CD14-positive monocyte (primary cell): Measurements from ENCODE around the gene SLC30A10. TPM values are rescaled to one million over a fixed set of nuclear protein-coding genes. Genes with fewer than 3 reads are reported as not detected.
"Not testable (repeated sequence)": the region's sequence is repeated elsewhere in the genome, so short reads cannot be mapped to it uniquely, and the experiment has no call there.

ENCODE experiments used
- DNase-seq, 3 donors: peaks; one replicate each; pipeline ENCODE4 v3.0.0-alpha.2; 2011 to 2022
- H2AFZ ChIP-seq: 2 replicates; pipeline ENCODE4 v1.6.0; 2012; ENCODE audit warnings: mild to moderate bottlenecking, low read depth, low read length, inconsistent platforms; ENCODE audit not compliant: insufficient read depth, poor library complexity, severe bottlenecking
- H3K27ac ChIP-seq, 2 donors: 1 replicate in 1 of 2; 2 replicates in 1 of 2; pipeline ENCODE4 v1.5.1; 2012 to 2013; ENCODE audit warnings: low read length in 2 of 2, control low read depth in 1 of 2, inconsistent platforms in 1 of 2, low read depth in 1 of 2, mild to moderate bottlenecking in 1 of 2
- H3K27me3 ChIP-seq, 2 donors: one replicate each; pipeline versions ENCODE4 v1.6.0 to v1.6.1; 2011 to 2013; ENCODE audit warnings: low read length in 2 of 2; ENCODE audit not compliant: control insufficient read depth in 2 of 2, insufficient read depth in 2 of 2
- H3K36me3 ChIP-seq, 2 donors: replicated peaks in 1 of 2; 1 replicate in 1 of 2; 2 replicates in 1 of 2; pipeline versions ENCODE4 v1.5.1 to v1.6.1; 2012 to 2013; ENCODE audit warnings: low read length in 2 of 2, control low read depth in 1 of 2, inconsistent platforms in 1 of 2, mild to moderate bottlenecking in 1 of 2; ENCODE audit not compliant: insufficient read depth in 2 of 2, control insufficient read depth in 1 of 2
- H3K4me1 ChIP-seq, 2 donors: 1 replicate in 1 of 2; 2 replicates in 1 of 2; pipeline versions ENCODE4 v1.5.1 to v1.6.1; 2012 to 2013; ENCODE audit warnings: low read length in 2 of 2, control low read depth in 1 of 2, inconsistent platforms in 1 of 2, mild to moderate bottlenecking in 1 of 2, moderate library complexity in 1 of 2; ENCODE audit not compliant: insufficient read depth in 2 of 2, control insufficient read depth in 1 of 2
- H3K4me2 ChIP-seq: replicated peaks from 2 replicates; pipeline ENCODE3; 2012; ENCODE audit warnings: low read length, moderate library complexity, mild to moderate bottlenecking; ENCODE audit not compliant: poor library complexity, severe bottlenecking; ENCODE audit errors: extremely low read depth
- H3K4me3 ChIP-seq, 3 experiments: fragments of 200-600 bp in 1 of 3; sonication (generic) in 1 of 3; replicated peaks in 1 of 3; 1 replicate in 2 of 3; 2 replicates in 1 of 3; pipeline ENCODE4 v1.5.1; 2011 to 2013; ENCODE audit warnings: low read length in 3 of 3, mild to moderate bottlenecking in 3 of 3, control low read depth in 2 of 3, low read depth in 2 of 3, inconsistent platforms in 1 of 3, moderate library complexity in 1 of 3
- H3K79me2 ChIP-seq: 2 replicates; pipeline ENCODE4 v1.6.0; 2012; ENCODE audit warnings: mild to moderate bottlenecking, control low read depth, inconsistent platforms, low read length, moderate library complexity; ENCODE audit not compliant: insufficient read depth
- H3K9ac ChIP-seq: 2 replicates; pipeline ENCODE4 v1.6.0; 2017; ENCODE audit warnings: low read length, mild to moderate bottlenecking; ENCODE audit not compliant: insufficient read depth, poor library complexity, severe bottlenecking
- H3K9me3 ChIP-seq, 2 donors: replicated peaks in 1 of 2; 1 replicate in 1 of 2; 2 replicates in 1 of 2; pipeline versions ENCODE4 v1.5.1 to v1.6.1; 2012 to 2013; ENCODE audit warnings: low read length in 2 of 2, control low read depth in 1 of 2; ENCODE audit not compliant: control insufficient read depth in 1 of 2, insufficient read depth in 1 of 2
- H4K20me1 ChIP-seq: 2 replicates; pipeline ENCODE4 v1.6.0; 2012; ENCODE audit warnings: mild to moderate bottlenecking, low read length, control low read depth, moderate library complexity; ENCODE audit not compliant: insufficient read depth
- H3K27ac Mint-ChIP-seq, 7 donors: one replicate each; pipeline ENCODE4 v1.8.0; 2020; ENCODE audit warnings: mild to moderate bottlenecking in 7 of 7, mixed read lengths in 7 of 7, moderate library complexity in 6 of 7, inconsistent platforms in 2 of 7
- H3K27me3 Mint-ChIP-seq, 3 donors: one replicate each; pipeline ENCODE4 v1.8.0; 2021 to 2022; ENCODE audit warnings: low read depth in 3 of 3, mild to moderate bottlenecking in 3 of 3, mixed read lengths in 3 of 3, moderate library complexity in 3 of 3, inconsistent platforms in 1 of 3
- H3K36me3 Mint-ChIP-seq, 2 donors: one replicate each; pipeline ENCODE4 v1.8.0; 2020; ENCODE audit warnings: mixed read lengths in 2 of 2, inconsistent platforms in 1 of 2, mild to moderate bottlenecking in 1 of 2
- H3K4me1 Mint-ChIP-seq: one replicate; pipeline ENCODE4 v1.8.0; 2020; ENCODE audit warnings: mild to moderate bottlenecking, mixed read lengths
- H3K4me3 Mint-ChIP-seq, 2 donors: one replicate each; pipeline ENCODE4 v1.8.0; 2020; ENCODE audit warnings: mild to moderate bottlenecking in 2 of 2, mixed read lengths in 2 of 2, moderate library complexity in 1 of 2
- H3K9me3 Mint-ChIP-seq, 7 donors: one replicate each; pipeline ENCODE4 v1.8.0; 2020 to 2022; ENCODE audit warnings: mixed read lengths in 7 of 7, mild to moderate bottlenecking in 6 of 7, moderate library complexity in 6 of 7, inconsistent platforms in 2 of 7
- WGBS: methylation state at CpG from one replicate; pipeline ENCODE4 v1.1.5; 2013; ENCODE audit warnings: missing lambda C conversion rate; ENCODE audit not compliant: insufficient coverage; 5-methylcytosine and 5-hydroxymethylcytosine counted together
- intact Hi-C, 2 donors: fragments of 100-400 bp; cut with micrococcal nuclease; formaldehyde crosslinking; loops; one replicate each; pipeline versions ENCODE4 v1.15.0 to v1.15.1; 2023
- polyA plus RNA-seq, 3 donors: library from polyadenylated mRNA; depleted of rRNA in 1 of 3; unstranded in 2 of 3; stranded (reverse) in 1 of 3; fragments of 300-500 nt in 2 of 3; fragments of >200 nt in 1 of 3; fragmentation: Illumina TruSeq in 2 of 3; gene quantifications; 1 replicate in 2 of 3; 2 replicates in 1 of 3; pipeline ENCODE4 v1.2.3, GENCODE V29; 2012 to 2021
- TF ChIP-seq, protein P1 (sequence below): fragments of 200-600 bp; IDR thresholded peaks from one replicate; pipeline ENCODE4 v1.8.0; 2022; ENCODE audit warnings: antibody characterized with exemption, mild to moderate bottlenecking

SLC30A10 gene
- polyA plus RNA-seq, 3 donors = not detected

DNA sequence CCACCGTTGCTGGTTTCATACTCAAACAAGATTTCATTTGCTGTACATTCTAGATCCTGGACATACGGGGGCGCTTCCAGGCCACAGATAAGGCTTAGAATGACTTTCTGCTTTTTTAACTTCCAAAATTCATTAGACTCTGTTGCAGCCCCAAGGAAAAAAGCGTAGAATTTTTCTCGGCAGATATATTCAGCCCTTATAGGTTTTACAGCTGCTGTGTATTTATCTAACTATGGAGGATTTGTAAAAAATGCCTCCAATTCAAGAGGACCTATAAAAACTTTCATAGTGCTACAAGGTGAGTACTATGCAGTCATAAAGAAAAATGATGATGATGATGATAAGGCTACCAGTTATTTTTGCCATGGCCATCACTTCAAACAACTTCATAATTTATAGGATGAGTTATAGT, 51.6 kb downstream of the SLC30A10 start:
- no peaks in the 10 kb centered on the region for H3K79me2 ChIP-seq
- Mint-ChIP-seq H3K27me3 (peaks cover 2 to 9% (median 9%) of the 10 kb centered on the region in 3 donors), H3K4me1 (no peaks in the 10 kb centered on the region), H3K36me3 (no peaks in the 10 kb centered on the region), H3K4me3 (no peak overlapping the region), H3K9me3 (no peaks in the 10 kb centered on the region), H3K27ac (no peak overlapping the region)
- H3K4me3 ChIP-seq = no peak overlapping the region
- peaks cover 0 to 8% of the 10 kb centered on the region in 2 donors for H3K27me3 ChIP-seq
- no peaks in the 10 kb centered on the region for H3K36me3 ChIP-seq
- no peaks in the 10 kb centered on the region for H3K4me1 ChIP-seq
- no peaks in the 10 kb centered on the region for H3K9me3 ChIP-seq
- WGBS = 38% methylated on average over 3 of the region's 5 CpGs
- H4K20me1 ChIP-seq = no peaks in the 10 kb centered on the region
- intact Hi-C loops = no loop called here
- no peak overlapping the region for H3K27ac ChIP-seq
- H2AFZ ChIP-seq = no peak overlapping the region
- no peak for DNase-seq
- H3K9ac ChIP-seq = no peak overlapping the region
- no peak overlapping the region for H3K4me2 ChIP-seq
- TF ChIP-seq, protein P1, sequence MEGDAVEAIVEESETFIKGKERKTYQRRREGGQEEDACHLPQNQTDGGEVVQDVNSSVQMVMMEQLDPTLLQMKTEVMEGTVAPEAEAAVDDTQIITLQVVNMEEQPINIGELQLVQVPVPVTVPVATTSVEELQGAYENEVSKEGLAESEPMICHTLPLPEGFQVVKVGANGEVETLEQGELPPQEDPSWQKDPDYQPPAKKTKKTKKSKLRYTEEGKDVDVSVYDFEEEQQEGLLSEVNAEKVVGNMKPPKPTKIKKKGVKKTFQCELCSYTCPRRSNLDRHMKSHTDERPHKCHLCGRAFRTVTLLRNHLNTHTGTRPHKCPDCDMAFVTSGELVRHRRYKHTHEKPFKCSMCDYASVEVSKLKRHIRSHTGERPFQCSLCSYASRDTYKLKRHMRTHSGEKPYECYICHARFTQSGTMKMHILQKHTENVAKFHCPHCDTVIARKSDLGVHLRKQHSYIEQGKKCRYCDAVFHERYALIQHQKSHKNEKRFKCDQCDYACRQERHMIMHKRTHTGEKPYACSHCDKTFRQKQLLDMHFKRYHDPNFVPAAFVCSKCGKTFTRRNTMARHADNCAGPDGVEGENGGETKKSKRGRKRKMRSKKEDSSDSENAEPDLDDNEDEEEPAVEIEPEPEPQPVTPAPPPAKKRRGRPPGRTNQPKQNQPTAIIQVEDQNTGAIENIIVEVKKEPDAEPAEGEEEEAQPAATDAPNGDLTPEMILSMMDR = no peak

DNA sequence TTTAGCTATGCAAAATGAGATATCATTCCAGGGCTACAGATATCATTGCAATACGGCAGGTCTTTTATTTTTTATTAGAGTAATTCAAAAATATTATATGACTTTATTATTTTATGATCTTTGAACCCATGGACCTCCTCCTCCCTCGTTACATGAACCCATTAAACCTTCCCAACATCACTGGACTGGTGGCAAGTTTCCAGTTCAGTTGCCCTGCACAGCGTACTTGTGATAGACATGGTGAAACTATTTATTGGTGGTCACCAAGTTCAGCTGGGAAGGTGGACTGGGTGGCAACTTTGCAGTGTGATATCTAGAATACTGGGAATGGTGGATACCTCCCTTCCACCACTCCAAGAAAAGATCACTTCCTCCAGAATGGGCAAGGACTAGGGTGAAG, 52.5 kb downstream of the SLC30A10 start:
- Mint-ChIP-seq H3K36me3 (no peaks in the 10 kb centered on the region), H3K27me3 (peaks cover 2 to 9% (median 9%) of the 10 kb centered on the region in 3 donors), H3K9me3 (no peaks in the 10 kb centered on the region), H3K4me3 (no peak overlapping the region), H3K4me1 (no peaks in the 10 kb centered on the region), H3K27ac (no peak overlapping the region)
- Histone ChIP-seq H3K4me1 (no peaks in the 10 kb centered on the region), H3K36me3 (no peaks in the 10 kb centered on the region), H3K27me3 (peaks cover 0 to 7% of the 10 kb centered on the region in 2 donors), H3K27ac (no peak overlapping the region), H3K4me2 (no peak overlapping the region), H3K79me2 (no peaks in the 10 kb centered on the region), H3K4me3 (no peak overlapping the region), H4K20me1 (no peaks in the 10 kb centered on the region), H3K9ac (no peak overlapping the region), H2AFZ (no peak overlapping the region), H3K9me3 (no peaks in the 10 kb centered on the region)
- DNase-seq = no peak
- WGBS = no CpG with 5 or more reads among the region's 3 CpGs
- intact Hi-C loops = no loop called here
- TF ChIP-seq, protein P1 = no peak

DNA sequence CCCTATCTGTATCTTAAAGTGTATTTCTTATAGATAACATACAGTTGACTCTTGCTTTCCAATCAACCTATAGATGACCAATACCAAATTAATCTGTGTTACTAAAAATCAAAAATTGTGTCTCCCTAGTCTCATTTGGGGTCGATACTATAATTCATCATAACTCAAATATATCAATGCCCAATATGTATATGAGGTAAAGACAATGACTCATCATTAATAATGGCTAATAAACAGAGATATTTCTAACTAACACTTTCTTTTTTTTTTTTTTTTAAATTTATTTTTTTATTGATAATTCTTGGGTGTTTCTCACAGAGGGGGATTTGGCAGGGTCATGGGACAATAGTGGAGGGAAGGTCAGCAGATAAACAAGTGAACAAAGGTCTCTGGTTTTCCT, 55.8 kb downstream of the SLC30A10 start:
- H3K27ac Mint-ChIP-seq = not testable (repeated sequence)

More for the DNA sequence above, 55.8 kb downstream of the SLC30A10 start:
- H3K9me3 Mint-ChIP-seq, H3K4me3 ChIP-seq, H3K9me3 ChIP-seq, H3K36me3 ChIP-seq, H3K79me2 ChIP-seq, H4K20me1 ChIP-seq, H3K27me3 ChIP-seq, H3K36me3 Mint-ChIP-seq, H3K4me1 Mint-ChIP-seq, H3K27me3 Mint-ChIP-seq, H3K27ac ChIP-seq, intact Hi-C loops, DNase-seq, H3K4me1 ChIP-seq, H3K9ac ChIP-seq, H3K4me2 ChIP-seq, H3K4me3 Mint-ChIP-seq, H2AFZ ChIP-seq: not testable (repeated sequence)
- no CpG with 5 or more reads among the region's 1 CpG for WGBS
